H1 (cell line): Measurements from ENCODE around the gene RAD18. TPM values are rescaled to one million over a fixed set of nuclear protein-coding genes. Genes with fewer than 3 reads are reported as not detected.

Experiments
- CHD7 ChIP-seq: fragments of 300-600 bp; sonication (generic); IDR thresholded peaks from 2 replicates; pipeline ENCODE4 v1.7.1; 2012; ENCODE audit warnings: low read length, moderate library complexity, mild to moderate bottlenecking, inconsistent platforms; ENCODE audit not compliant: insufficient replicate concordance
- CREB1 ChIP-seq: IDR thresholded peaks from 2 replicates; pipeline ENCODE4 v1.6.1; 2012; ENCODE audit warnings: inconsistent platforms
- FOSL1 ChIP-seq: IDR thresholded peaks from 2 replicates; pipeline ENCODE4 v1.6.1; 2011; ENCODE audit warnings: mild to moderate bottlenecking, low read depth, low read length, moderate library complexity; ENCODE audit not compliant: insufficient read depth
- HDAC6 ChIP-seq: IDR thresholded peaks from one replicate; pipeline ENCODE4 v1.7.1; 2012; ENCODE audit warnings: low read depth, mild to moderate bottlenecking, inconsistent platforms, low read length, moderate library complexity
- RFX5 ChIP-seq: IDR thresholded peaks from 2 replicates; pipeline ENCODE4 v1.6.1; 2011; ENCODE audit warnings: low read depth, low read length, improper control_type of control experiment, borderline replicate concordance
- SP4 ChIP-seq: IDR thresholded peaks from 2 replicates; pipeline ENCODE4 v1.6.1; 2012; ENCODE audit warnings: low read length, inconsistent platforms
- SUZ12 ChIP-seq: fragments of 200-600 bp; sonication (generic); IDR thresholded peaks from 2 replicates; pipeline ENCODE4 v1.6.1; 2012; ENCODE audit warnings: mild to moderate bottlenecking, inconsistent platforms, low read length, moderate library complexity, mixed read lengths
- TAF1 ChIP-seq: IDR thresholded peaks from 2 replicates; pipeline ENCODE4 v1.6.1; 2011; ENCODE audit warnings: mild to moderate bottlenecking, low read depth, low read length
- TBP ChIP-seq: IDR thresholded peaks from 2 replicates; pipeline ENCODE4 v1.6.1; 2011; ENCODE audit warnings: low read depth, low read length, improper control_type of control experiment
- ZNF274 ChIP-seq: IDR thresholded peaks from 2 replicates; pipeline ENCODE4 v1.7.0; 2012; ENCODE audit warnings: low read length, borderline replicate concordance; ENCODE audit errors: extremely low read depth
- polyA plus RNA-seq, 7 experiments: library from polyadenylated mRNA; depleted of rRNA in 3 of 7; stranded (reverse) in 5 of 7; unstranded in 2 of 7; fragments of >200 nt in 5 of 7; fragments of 200-250 nt in 2 of 7; gene quantifications; 1 replicate in 5 of 7; 2 replicates in 1 of 7; 4 replicates in 1 of 7; pipeline versions ENCODE4 v1.2.1 to v1.2.3, GENCODE V29; 2011 to 2013; ENCODE audit warnings: missing spikeins in 2 of 7, mixed read lengths in 2 of 7
- total RNA-seq: library from RNA; stranded (reverse); fragmentation: NEBNext Ultra II Directional; extraction: Animal tissue kit (Norgen Biotek cat#: 25700); gene quantifications from 2 replicates; pipeline ENCODE4 v1.2.1, GENCODE V29; 2021
- TF ChIP-seq, protein P1 (sequence below): IDR thresholded peaks from 2 replicates; pipeline ENCODE4 v1.6.1; 2011; ENCODE audit warnings: low read depth, mild to moderate bottlenecking, low read length; ENCODE audit not compliant: insufficient read depth
- TF ChIP-seq, protein P2 (sequence below): IDR thresholded peaks from 2 replicates; pipeline ENCODE4 v1.6.1; 2012; ENCODE audit warnings: inconsistent platforms

The RAD18 gene
- total and polyA plus RNA-seq, 2 of the 8 experiments (the other 6 are each of a cell fraction or from before 2014, with no cell fraction given) = 13.0 to 23.2 TPM

DNA sequence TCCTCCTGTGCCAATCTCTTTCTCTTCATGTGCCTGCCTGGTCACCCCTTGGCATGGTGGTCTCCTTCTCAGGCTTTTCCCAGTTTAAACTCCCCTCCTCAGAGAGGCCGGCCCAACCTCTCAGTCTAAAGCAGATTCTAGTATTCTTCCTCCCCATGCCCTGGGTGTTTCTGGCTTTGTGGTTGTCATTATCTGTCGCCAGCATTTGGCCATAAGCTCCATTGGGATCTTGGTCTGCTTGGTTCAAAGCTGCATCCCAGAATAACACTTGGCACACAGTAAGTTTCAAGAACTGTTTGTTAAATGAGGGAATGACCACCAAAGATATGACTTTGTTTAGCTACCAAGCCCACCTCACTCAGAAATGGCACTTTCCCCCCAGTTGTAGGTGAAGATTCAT lies 11.2 kb upstream of the RAD18 start (continued):
- TF ChIP-seq CHD7 (no peak), TAF1 (no peak), SP4 (no peak), CREB1 (no peak), FOSL1 (no peak), SUZ12 (no peak), TBP (no peak), ZNF274 (no peak), HDAC6 (no peak), RFX5 (no peak)
- TF ChIP-seq, protein P1, sequence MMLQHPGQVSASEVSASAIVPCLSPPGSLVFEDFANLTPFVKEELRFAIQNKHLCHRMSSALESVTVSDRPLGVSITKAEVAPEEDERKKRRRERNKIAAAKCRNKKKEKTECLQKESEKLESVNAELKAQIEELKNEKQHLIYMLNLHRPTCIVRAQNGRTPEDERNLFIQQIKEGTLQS = no peak
- TF ChIP-seq, protein P2, sequence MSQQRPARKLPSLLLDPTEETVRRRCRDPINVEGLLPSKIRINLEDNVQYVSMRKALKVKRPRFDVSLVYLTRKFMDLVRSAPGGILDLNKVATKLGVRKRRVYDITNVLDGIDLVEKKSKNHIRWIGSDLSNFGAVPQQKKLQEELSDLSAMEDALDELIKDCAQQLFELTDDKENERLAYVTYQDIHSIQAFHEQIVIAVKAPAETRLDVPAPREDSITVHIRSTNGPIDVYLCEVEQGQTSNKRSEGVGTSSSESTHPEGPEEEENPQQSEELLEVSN = no peak
